Measurements from ENCODE around the gene TTLL8.

- no peak for TF ChIP-seq EP300 (IDR thresholded peaks at IDR 0.05; ENCODE audit: borderline replicate concordance)
- TF ChIP-seq RAD21 (IDR thresholded peaks at IDR 0.05; ENCODE audit: low read depth) = no peak
- no peak for TF ChIP-seq TEAD4 (IDR thresholded peaks at IDR 0.05)
- no peak for TF ChIP-seq YY1 (IDR thresholded peaks at IDR 0.05; ENCODE audit: low read depth)
- no peak for TF ChIP-seq EGR1 (IDR thresholded peaks at IDR 0.05)
- no peak for TF ChIP-seq TAF1 (IDR thresholded peaks at IDR 0.05; ENCODE audit: low read depth)
These were observed at the start of gene TTLL8 for GRCh38 chr22:50058061-50058905.
